Lung (tissue), 12 donors: ENCODE measurements around the gene DNAH14. TPM values are rescaled to one million over a fixed set of nuclear protein-coding genes. Genes with fewer than 3 reads are reported as not detected.

Experiments
- ATAC-seq: fragments of 200-7000 bp; cut with Tn5 transposase; one replicate; pipeline ENCODE4 v1.9.1; 2020; ENCODE audit warnings: moderate number of reproducible peaks; ENCODE audit not compliant: insufficient read depth, low FRiP score
- DNase-seq, 3 donors: peaks; one replicate each; pipeline ENCODE4 v3.0.0-alpha.2; 2013 to 2017
- H3K27ac ChIP-seq, 2 donors: one replicate each; pipeline ENCODE4 v1.5.1; 2013; ENCODE audit warnings: mild to moderate bottlenecking in 2 of 2, moderate library complexity in 2 of 2, control low read depth in 1 of 2, inconsistent platforms in 1 of 2, low read depth in 1 of 2, low read length in 1 of 2
- H3K27me3 ChIP-seq, 3 donors: one replicate each; pipeline ENCODE4 v1.5.1; 2013; ENCODE audit warnings: low read length in 2 of 3; ENCODE audit not compliant: control insufficient read depth in 3 of 3, insufficient read depth in 3 of 3
- H3K36me3 ChIP-seq, 4 donors: one replicate each; pipeline ENCODE4 v1.5.1; 2013; ENCODE audit warnings: low read length in 4 of 4, mild to moderate bottlenecking in 1 of 4, moderate library complexity in 1 of 4; ENCODE audit not compliant: control insufficient read depth in 4 of 4, insufficient read depth in 4 of 4
- H3K4me1 ChIP-seq, 5 donors: one replicate each; pipeline ENCODE4 v1.5.1; 2013; ENCODE audit warnings: low read length in 5 of 5, mild to moderate bottlenecking in 2 of 5, moderate library complexity in 1 of 5; ENCODE audit not compliant: control insufficient read depth in 5 of 5, insufficient read depth in 5 of 5
- H3K4me3 ChIP-seq: one replicate; pipeline ENCODE4 v1.5.1; 2013; ENCODE audit warnings: mild to moderate bottlenecking, control low read depth, moderate library complexity
- H3K9ac ChIP-seq, 2 donors: one replicate each; pipeline ENCODE4 v1.5.1; 2013; ENCODE audit warnings: low read length in 2 of 2, control low read depth in 1 of 2; ENCODE audit not compliant: insufficient read depth in 1 of 2
- H3K9me3 ChIP-seq, 4 donors: one replicate each; pipeline ENCODE4 v1.5.1; 2013; ENCODE audit warnings: low read length in 3 of 4, mild to moderate bottlenecking in 1 of 4, moderate library complexity in 1 of 4; ENCODE audit not compliant: control insufficient read depth in 4 of 4, insufficient read depth in 3 of 4
- CTCF ChIP-seq: IDR thresholded peaks from 2 replicates; pipeline ENCODE4 v1.5.1; 2012; ENCODE audit warnings: mild to moderate bottlenecking; ENCODE audit errors: control extremely low read depth, extremely low read depth
- WGBS, 2 donors: extraction: QIAGEN DNeasy Blood & Tissue Kit; methylation state at CpG; one replicate each; pipeline ENCODE4 v1.1.7; 2013; 5-methylcytosine and 5-hydroxymethylcytosine counted together
- polyA plus RNA-seq, 2 donors: library from polyadenylated mRNA; stranded (reverse); fragments of 200-250 nt; gene quantifications; one replicate each; pipeline ENCODE4 v1.2.1, GENCODE V29; 2013
- total RNA-seq, 2 donors: library from RNA; depleted of rRNA in 1 of 2; stranded (reverse); fragments of >200 nt in 1 of 2; gene quantifications; one replicate each; pipeline ENCODE4 v1.2.1, GENCODE V29; 2014 to 2021
- donor health status: control.
- donor health status: control.
- donor health status: Bipolar disorder and iron deficiency.
- donor health status: healthy.
- donor health status: DM: yes; HTN: yes; CAD: no.

Gene DNAH14
- total and polyA plus RNA-seq, 4 donors: 3.0 to 61.3 (median 7.9) TPM

DNA sequence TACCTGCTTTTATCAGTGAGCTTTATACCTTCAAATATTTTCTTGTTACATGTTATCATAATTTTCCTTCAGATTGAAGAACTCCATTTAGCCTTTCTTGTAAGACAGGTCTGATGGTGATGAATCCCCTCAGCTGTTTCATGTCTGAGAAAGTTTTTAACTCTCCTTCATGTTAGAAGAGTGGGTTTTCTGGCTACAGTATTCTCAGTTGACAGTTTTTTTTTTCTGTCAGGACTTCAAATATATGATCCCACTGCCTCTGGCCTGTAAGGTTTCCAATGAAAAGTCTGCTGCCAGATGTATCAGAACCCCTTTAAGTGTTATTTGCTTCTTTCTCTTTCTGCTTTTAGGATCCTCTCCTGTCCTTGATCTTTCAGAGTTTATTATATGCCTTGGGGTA, 250.2 kb downstream of the DNAH14 start:
- Histone ChIP-seq H3K36me3 (no peaks in the 10 kb centered on the region), H3K9ac (no peak overlapping the region), H3K4me1 (no peaks in the 10 kb centered on the region), H3K27me3 (no peaks in the 10 kb centered on the region), H3K27ac (no peak overlapping the region), H3K9me3 (peaks cover 0 to 18% (median 13%) of the 10 kb centered on the region in 4 donors), H3K4me3 (no peak overlapping the region)
- DNase-seq (peak in 1 of 3 donors; percentile 0), ATAC-seq (no peak)
- no peak for TF ChIP-seq CTCF

DNA sequence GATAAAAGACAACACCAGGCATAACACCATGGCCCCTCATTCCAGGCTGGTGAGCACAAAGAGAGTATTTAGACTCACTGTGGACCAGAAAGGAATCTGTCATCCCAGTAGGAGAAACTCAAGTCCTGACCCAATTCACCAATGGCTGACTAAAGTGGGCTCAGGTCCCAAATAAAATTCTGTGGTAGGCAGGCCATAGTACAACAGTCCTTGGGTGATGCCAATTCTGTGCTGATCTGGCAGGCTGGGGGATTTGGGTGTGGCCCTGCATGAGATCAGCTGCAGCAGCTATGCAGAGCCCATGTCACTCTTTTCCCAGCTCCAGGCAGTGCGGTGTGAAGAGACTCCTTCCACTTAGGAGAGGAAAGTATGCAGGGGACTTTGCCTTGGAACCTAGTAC, 253.2 kb downstream of the DNAH14 start:
- no peak for TF ChIP-seq CTCF
- Histone ChIP-seq H3K9me3 (peaks cover 0 to 14% (median 9%) of the 10 kb centered on the region in 4 donors), H3K4me1 (no peaks in the 10 kb centered on the region), H3K9ac (no peak overlapping the region), H3K27ac (no peak overlapping the region), H3K36me3 (no peaks in the 10 kb centered on the region), H3K4me3 (no peak overlapping the region), H3K27me3 (no peaks in the 10 kb centered on the region)
- DNase-seq (no peak), ATAC-seq (no peak)
- WGBS, 2 donors: 97 to 100% methylated on average over 1 of the region's 1 CpG

DNA sequence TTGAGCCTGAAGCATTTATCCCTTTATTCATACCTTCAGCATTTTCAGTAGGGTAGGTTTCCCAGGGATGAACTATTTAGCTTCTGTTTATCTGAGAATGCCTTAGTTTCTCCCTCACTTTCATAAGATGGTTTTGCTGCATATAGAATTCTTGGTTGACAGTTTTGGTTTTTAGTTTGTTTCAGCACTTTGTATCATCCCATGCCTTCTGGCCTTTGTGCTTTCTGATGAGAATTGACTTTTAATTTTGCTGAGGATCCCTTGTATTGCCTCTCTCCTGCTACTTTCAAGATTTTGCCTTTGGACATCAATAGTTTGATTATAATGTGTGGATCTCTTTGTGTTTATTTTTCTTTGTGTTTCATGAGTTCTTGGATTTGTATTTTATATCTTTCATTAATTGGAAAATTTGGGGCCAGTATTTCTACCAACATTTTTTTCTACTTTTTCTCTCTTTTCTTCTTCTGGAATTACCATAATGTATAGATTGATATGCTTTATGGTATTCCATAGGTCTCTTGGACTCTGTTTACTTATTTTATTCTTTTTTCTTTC, 261.8 kb downstream of the DNAH14 start:
- DNase-seq: no peak
- Histone ChIP-seq H3K4me3 (no peak overlapping the region), H3K27ac (no peak overlapping the region), H3K27me3 (no peaks in the 10 kb centered on the region), H3K4me1 (no peaks in the 10 kb centered on the region), H3K9ac (no peak overlapping the region), H3K36me3 (no peaks in the 10 kb centered on the region), H3K9me3 (peaks cover 0 to 11% (median 3%) of the 10 kb centered on the region in 4 donors)
- ATAC-seq: no peak
- TF ChIP-seq CTCF: no peak

GRCh38 chr1:225201447-225201846, 272.0 kb downstream of the DNAH14 start:
- no peaks in the 10 kb centered on the region for H3K4me1 ChIP-seq
- no peak overlapping the region for H3K27ac ChIP-seq
- H3K4me3 ChIP-seq: no peak overlapping the region
- WGBS, 2 donors: 63 to 81% methylated on average over 3 of the region's 3 CpGs
- no peaks in the 10 kb centered on the region for H3K27me3 ChIP-seq
- peaks cover 0 to 2% (median 0%) of the 10 kb centered on the region in 4 donors for H3K9me3 ChIP-seq
- DNase-seq (no peak), ATAC-seq (no peak)
- no peaks in the 10 kb centered on the region for H3K36me3 ChIP-seq
- TF ChIP-seq CTCF: no peak
- no peak overlapping the region for H3K9ac ChIP-seq
